Measurements from ENCODE around the gene CLTCL1. TPM values are rescaled to one million over a fixed set of nuclear protein-coding genes. Genes with fewer than 3 reads are reported as not detected.
"Not testable (repeated sequence)": the region's sequence is repeated elsewhere in the genome, so short reads cannot be mapped to it uniquely, and the experiment has no call there.

The CLTCL1 gene
- 5.3 and 6.4 TPM in 2 replicates for total RNA-seq (2014; rRNA removed; shearing (Covaris generic))
- polyA plus RNA-seq (2015; cell fraction: cytosol; rRNA removed): 4.4 and 7.9 TPM in 2 replicates
- polyA plus RNA-seq (2015; cell fraction: nucleus; rRNA removed): 14.8 and 21.9 TPM in 2 replicates

- peak; percentile 71 for DNase-seq (ENCODE audit: low read depth, low spot score)
- in situ Hi-C loops (cut with HindIII; ENCODE audit: low pct_unique_long_range_greater_than_20kb, low sequenced_read_pairs): no loop called here
Observed at GRCh38 chr22:19291580-19292457, at the start of gene CLTCL1. Gene CLTCL1, minus strand, starts transcription at chr22:19291719. Its CDS starts 78 bp downstream, at chr22:19291641.

- DNase-seq (ENCODE audit: low read depth, low spot score): no peak
- in situ Hi-C loops (cut with HindIII; ENCODE audit: low pct_unique_long_range_greater_than_20kb, low sequenced_read_pairs): no loop called here
Observed at GRCh38 chr22:19337137-19337536, 45.6 kb upstream of the CLTCL1 start.

- DNase-seq (ENCODE audit: low read depth, low spot score): no peak
- in situ Hi-C loops (cut with HindIII; ENCODE audit: low pct_unique_long_range_greater_than_20kb, low sequenced_read_pairs): no loop called here
Observed at GRCh38 chr22:19336133-19337075, 44.9 kb upstream of the CLTCL1 start.

- in situ Hi-C loops (cut with HindIII; ENCODE audit: low pct_unique_long_range_greater_than_20kb, low sequenced_read_pairs): no loop called here
- no peak for DNase-seq (ENCODE audit: low read depth, low spot score)
Observed at GRCh38 chr22:19331975-19332374, 40.5 kb upstream of the CLTCL1 start.

- no peak for DNase-seq (ENCODE audit: low read depth, low spot score)
- in situ Hi-C loops (cut with HindIII; ENCODE audit: low pct_unique_long_range_greater_than_20kb, low sequenced_read_pairs): no loop called here
Observed at GRCh38 chr22:19331474-19331873, 40.0 kb upstream of the CLTCL1 start.

GRCh38 chr22:19330865-19331418 is 39.4 kb upstream of the CLTCL1 start:
- in situ Hi-C loops (cut with HindIII; ENCODE audit: low pct_unique_long_range_greater_than_20kb, low sequenced_read_pairs): no loop called here
- DNase-seq (ENCODE audit: low read depth, low spot score): no peak

GRCh38 chr22:19330205-19330604 is 38.7 kb upstream of the CLTCL1 start:
- DNase-seq (ENCODE audit: low read depth, low spot score); in situ Hi-C loops (cut with HindIII; ENCODE audit: low pct_unique_long_range_greater_than_20kb, low sequenced_read_pairs): not testable (repeated sequence)

GRCh38 chr22:19329454-19329853 is 37.9 kb upstream of the CLTCL1 start:
- in situ Hi-C loops (cut with HindIII; ENCODE audit: low pct_unique_long_range_greater_than_20kb, low sequenced_read_pairs): no loop called here

GRCh38 chr22:19325296-19325948 is 33.9 kb upstream of the CLTCL1 start:
- in situ Hi-C loops (cut with HindIII; ENCODE audit: low pct_unique_long_range_greater_than_20kb, low sequenced_read_pairs): no loop called here
- peak; percentile 8 for DNase-seq (ENCODE audit: low read depth, low spot score)

More at GRCh38 chr22:19329454-19329853, 37.9 kb upstream of the CLTCL1 start:
- no peak for DNase-seq (ENCODE audit: low read depth, low spot score)

- in situ Hi-C loops (cut with HindIII; ENCODE audit: low pct_unique_long_range_greater_than_20kb, low sequenced_read_pairs); DNase-seq (ENCODE audit: low read depth, low spot score): not testable (repeated sequence)
Observed at GRCh38 chr22:19323420-19323819, 31.9 kb upstream of the CLTCL1 start.

GRCh38 chr22:19321757-19322156 is 30.2 kb upstream of the CLTCL1 start:
- in situ Hi-C loops (cut with HindIII; ENCODE audit: low pct_unique_long_range_greater_than_20kb, low sequenced_read_pairs): no loop called here
- DNase-seq (ENCODE audit: low read depth, low spot score): no peak

GRCh38 chr22:19320136-19320535 is 28.6 kb upstream of the CLTCL1 start:
- DNase-seq (ENCODE audit: low read depth, low spot score); in situ Hi-C loops (cut with HindIII; ENCODE audit: low pct_unique_long_range_greater_than_20kb, low sequenced_read_pairs): not testable (repeated sequence)

- in situ Hi-C loops (cut with HindIII; ENCODE audit: low pct_unique_long_range_greater_than_20kb, low sequenced_read_pairs): no loop called here
- no peak for DNase-seq (ENCODE audit: low read depth, low spot score)
Observed at GRCh38 chr22:19319281-19319680, 27.8 kb upstream of the CLTCL1 start.

- no peak for DNase-seq (ENCODE audit: low read depth, low spot score)
- in situ Hi-C loops (cut with HindIII; ENCODE audit: low pct_unique_long_range_greater_than_20kb, low sequenced_read_pairs): no loop called here
Observed at GRCh38 chr22:19317865-19318264, 26.3 kb upstream of the CLTCL1 start.

GRCh38 chr22:19307872-19308271 is 16.4 kb upstream of the CLTCL1 start:
- DNase-seq (ENCODE audit: low read depth, low spot score): no peak
- in situ Hi-C loops (cut with HindIII; ENCODE audit: low pct_unique_long_range_greater_than_20kb, low sequenced_read_pairs): no loop called here

GRCh38 chr22:19306535-19306934 is 15.0 kb upstream of the CLTCL1 start:
- DNase-seq (ENCODE audit: low read depth, low spot score); in situ Hi-C loops (cut with HindIII; ENCODE audit: low pct_unique_long_range_greater_than_20kb, low sequenced_read_pairs): not testable (repeated sequence)

- in situ Hi-C loops (cut with HindIII; ENCODE audit: low pct_unique_long_range_greater_than_20kb, low sequenced_read_pairs): no loop called here
- DNase-seq (ENCODE audit: low read depth, low spot score): no peak
Observed at GRCh38 chr22:19304547-19304946, 13.0 kb upstream of the CLTCL1 start.

All from SK-MEL-5 (cell line).